Smooth muscle cell (in vitro differentiated cells): ENCODE measurements around the gene ZNF641. TPM values are rescaled to one million over a fixed set of nuclear protein-coding genes. Genes with fewer than 3 reads are reported as not detected.

Experiments
- DNase-seq: peaks from one replicate; lab custom pipeline; 2025; ENCODE audit not compliant: unreplicated experiment; lab: John Stamatoyannopoulos, UW
- H2AFZ ChIP-seq: fragments of 200-600 bp; sonication (generic); 2 replicates; pipeline ENCODE4 v1.6.0; 2016; ENCODE audit warnings: antibody characterized with exemption, low read depth, mild to moderate bottlenecking
- H3F3A ChIP-seq: fragments of 200-600 bp; sonication (generic); 2 replicates; pipeline ENCODE4 v1.6.0; 2017; ENCODE audit warnings: antibody characterized with exemption, low read depth
- H3K27ac ChIP-seq: fragments of 200-600 bp; sonication (generic); 2 replicates; pipeline ENCODE4 v1.5.1; 2016; ENCODE audit warnings: low read depth, mild to moderate bottlenecking
- H3K27me3 ChIP-seq: fragments of 200-600 bp; sonication (generic); 2 replicates; pipeline ENCODE4 v1.6.1; 2016; ENCODE audit warnings: low read depth, mild to moderate bottlenecking
- H3K36me3 ChIP-seq: fragments of 200-600 bp; sonication (generic); 2 replicates; pipeline ENCODE4 v1.5.1; 2016; ENCODE audit warnings: low read depth
- H3K4me1 ChIP-seq: fragments of 200-600 bp; sonication (generic); 2 replicates; pipeline ENCODE4 v1.5.1; 2016; ENCODE audit warnings: low read depth
- H3K4me2 ChIP-seq: fragments of 200-600 bp; sonication (generic); 2 replicates; pipeline ENCODE4 v1.6.0; 2016; ENCODE audit warnings: mild to moderate bottlenecking
- H3K4me3 ChIP-seq: fragments of 200-600 bp; sonication (generic); 2 replicates; pipeline ENCODE4 v1.5.1; 2016; ENCODE audit warnings: mild to moderate bottlenecking
- H3K79me2 ChIP-seq: fragments of 200-600 bp; sonication (generic); 2 replicates; pipeline ENCODE4 v1.6.0; 2016; ENCODE audit warnings: low read depth, mild to moderate bottlenecking
- H3K9ac ChIP-seq: fragments of 200-600 bp; sonication (generic); 2 replicates; pipeline ENCODE4 v1.6.0; 2016; ENCODE audit warnings: low read depth
- H3K9me3 ChIP-seq: fragments of 200-600 bp; sonication (generic); replicated peaks from 2 replicates; pipeline ENCODE4 v1.5.1; 2016; ENCODE audit warnings: low read depth
- H4K20me1 ChIP-seq: fragments of 200-600 bp; sonication (generic); 2 replicates; pipeline ENCODE4 v1.6.0; 2016; ENCODE audit warnings: low read depth
- WGBS: methylation state at CpG from one replicate; pipeline ENCODE4 v1.1.7; 2016; ENCODE audit warnings: low lambda C conversion rate; 5-methylcytosine and 5-hydroxymethylcytosine counted together
- polyA plus RNA-seq: library from polyadenylated mRNA; unstranded; fragments of >200 nt; fragmentation: Nextera tagmentation; extraction: Ambion mirVana; gene quantifications from 2 replicates; pipeline ENCODE4 v1.2.1, GENCODE V29; 2016
- total RNA-seq: library from RNA; depleted of rRNA; stranded (reverse); fragments of >200 nt; gene quantifications from 2 replicates; pipeline ENCODE4 v1.2.3, GENCODE V29; 2014
- TF ChIP-seq, protein P1 (sequence below): fragments of 200-600 bp; sonication (generic); IDR thresholded peaks from 2 replicates; pipeline ENCODE4 v1.5.1; 2017; ENCODE audit warnings: borderline replicate concordance, mild to moderate bottlenecking, antibody characterized with exemption; ENCODE audit not compliant: insufficient read depth, poor library complexity, severe bottlenecking

The ZNF641 gene
- total and polyA plus RNA-seq, 2 experiments from 2014 or later: 19.4 to 28.1 TPM

DNA sequence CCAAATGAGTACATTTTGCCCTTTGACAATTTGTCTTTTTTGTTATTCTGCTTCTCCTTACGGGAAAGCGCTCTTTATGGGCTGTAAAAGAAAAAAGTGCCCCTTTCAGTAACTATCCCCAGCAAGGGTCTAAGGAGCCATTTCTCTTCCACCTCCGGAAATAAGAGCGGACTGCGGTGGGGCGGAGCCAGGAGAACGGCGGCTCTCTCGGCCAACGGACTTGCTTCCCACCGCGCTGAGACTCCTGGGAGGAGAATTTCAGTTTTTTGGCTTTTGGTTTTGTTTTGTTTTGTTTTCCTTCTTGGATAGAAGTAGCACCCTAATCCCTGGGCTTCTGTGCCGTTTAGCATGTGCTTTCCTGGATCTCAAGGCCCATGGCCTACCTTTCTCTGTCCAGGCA lies 43.5 kb downstream of the ZNF641 start:
- 98% methylated on average over 13 of the region's 13 CpGs for WGBS
- H3K4me1 ChIP-seq: peaks cover 16% of the 10 kb centered on the region
- H2AFZ ChIP-seq: no peak overlapping the region
- H3K4me2 ChIP-seq: no peak overlapping the region
- no peak overlapping the region for H3K4me3 ChIP-seq
- H4K20me1 ChIP-seq: no peaks in the 10 kb centered on the region
- H3K36me3 ChIP-seq: no peaks in the 10 kb centered on the region
- H3K9ac ChIP-seq: no peak overlapping the region
- TF ChIP-seq, protein P1, sequence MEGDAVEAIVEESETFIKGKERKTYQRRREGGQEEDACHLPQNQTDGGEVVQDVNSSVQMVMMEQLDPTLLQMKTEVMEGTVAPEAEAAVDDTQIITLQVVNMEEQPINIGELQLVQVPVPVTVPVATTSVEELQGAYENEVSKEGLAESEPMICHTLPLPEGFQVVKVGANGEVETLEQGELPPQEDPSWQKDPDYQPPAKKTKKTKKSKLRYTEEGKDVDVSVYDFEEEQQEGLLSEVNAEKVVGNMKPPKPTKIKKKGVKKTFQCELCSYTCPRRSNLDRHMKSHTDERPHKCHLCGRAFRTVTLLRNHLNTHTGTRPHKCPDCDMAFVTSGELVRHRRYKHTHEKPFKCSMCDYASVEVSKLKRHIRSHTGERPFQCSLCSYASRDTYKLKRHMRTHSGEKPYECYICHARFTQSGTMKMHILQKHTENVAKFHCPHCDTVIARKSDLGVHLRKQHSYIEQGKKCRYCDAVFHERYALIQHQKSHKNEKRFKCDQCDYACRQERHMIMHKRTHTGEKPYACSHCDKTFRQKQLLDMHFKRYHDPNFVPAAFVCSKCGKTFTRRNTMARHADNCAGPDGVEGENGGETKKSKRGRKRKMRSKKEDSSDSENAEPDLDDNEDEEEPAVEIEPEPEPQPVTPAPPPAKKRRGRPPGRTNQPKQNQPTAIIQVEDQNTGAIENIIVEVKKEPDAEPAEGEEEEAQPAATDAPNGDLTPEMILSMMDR: no peak
- no peaks in the 10 kb centered on the region for H3K79me2 ChIP-seq
- H3K27ac ChIP-seq: no peak overlapping the region
- no peaks in the 10 kb centered on the region for H3K9me3 ChIP-seq
- peaks cover 8% of the 10 kb centered on the region for H3F3A ChIP-seq
- H3K27me3 ChIP-seq: no peaks in the 10 kb centered on the region
- DNase-seq: no peak

DNA sequence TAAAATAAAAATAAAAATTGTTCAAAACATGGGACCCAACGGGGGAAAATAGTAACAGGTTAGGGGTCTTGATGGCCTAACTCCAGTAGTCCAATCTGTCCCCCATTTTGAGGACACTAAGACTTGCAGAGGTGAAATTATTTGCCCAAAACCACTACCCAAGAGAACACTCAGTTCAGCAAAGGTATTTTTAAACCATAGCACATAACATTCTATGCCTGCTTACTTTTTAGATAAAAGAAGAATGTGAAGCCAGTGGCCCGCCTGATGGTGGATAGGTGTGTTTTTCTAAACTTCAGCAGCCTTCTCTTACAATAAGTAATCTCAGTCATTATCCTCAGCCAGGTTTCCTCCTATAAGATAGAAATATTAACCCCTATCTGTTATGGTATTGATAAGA lies 45.5 kb downstream of the ZNF641 start:
- WGBS: 93% methylated on average over 2 of the region's 2 CpGs
- no peaks in the 10 kb centered on the region for H3K79me2 ChIP-seq
- H3K4me2 ChIP-seq: no peak overlapping the region
- no peak overlapping the region for H3K4me3 ChIP-seq
- H3K27ac ChIP-seq: no peak overlapping the region
- H3K4me1 ChIP-seq: peaks cover 12% of the 10 kb centered on the region
- no peaks in the 10 kb centered on the region for H4K20me1 ChIP-seq
- H3K36me3 ChIP-seq: no peaks in the 10 kb centered on the region
- H3K9ac ChIP-seq: no peak overlapping the region
- TF ChIP-seq, protein P1: no peak
- H3K27me3 ChIP-seq: no peaks in the 10 kb centered on the region
- no peak overlapping the region for H2AFZ ChIP-seq
- DNase-seq: no peak
- H3K9me3 ChIP-seq: no peaks in the 10 kb centered on the region
- H3F3A ChIP-seq: peaks cover 8% of the 10 kb centered on the region

DNA sequence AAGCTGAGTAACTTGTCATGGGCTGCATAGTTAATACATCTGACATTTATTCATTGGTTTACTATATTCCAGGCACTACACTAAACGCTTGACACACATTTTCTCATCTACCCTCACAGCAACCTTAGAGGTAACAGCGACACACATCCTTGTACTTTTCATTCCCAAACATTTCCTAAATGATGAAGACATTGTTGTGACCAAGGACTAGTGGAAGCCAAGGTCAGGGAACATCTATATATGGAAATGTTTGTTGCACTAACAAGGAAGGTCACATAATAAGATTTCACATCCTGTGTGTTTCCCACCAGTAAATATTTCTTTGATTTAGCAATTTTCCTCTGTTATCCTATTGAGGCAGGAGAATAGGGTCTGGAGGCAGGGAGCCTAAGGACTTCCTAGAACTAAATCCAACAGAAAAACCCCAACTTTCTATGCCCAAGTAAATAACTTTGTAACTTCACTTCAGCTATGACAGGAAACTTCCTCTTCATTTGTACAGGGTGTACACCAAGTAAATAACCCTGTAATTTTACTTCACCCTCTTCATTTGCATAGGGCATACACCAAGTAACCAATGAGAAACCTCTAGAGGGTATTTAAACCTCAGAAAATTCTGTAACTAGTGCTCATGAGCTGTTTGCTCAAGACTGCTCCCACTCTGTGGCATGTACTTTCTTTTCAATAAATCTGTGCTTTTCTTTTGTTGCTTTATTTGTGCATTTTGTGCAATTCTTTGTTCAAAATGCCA lies 48.4 kb downstream of the ZNF641 start:
- Histone ChIP-seq H3K4me3 (no peak overlapping the region), H2AFZ (peak overlapping the region; percentile 4), H3K27me3 (no peaks in the 10 kb centered on the region), H4K20me1 (no peaks in the 10 kb centered on the region), H3K36me3 (no peaks in the 10 kb centered on the region), H3K79me2 (no peaks in the 10 kb centered on the region), H3K27ac (no peak overlapping the region), H3K4me2 (no peak overlapping the region), H3K9ac (no peak overlapping the region), H3K4me1 (no peaks in the 10 kb centered on the region), H3F3A (no peaks in the 10 kb centered on the region), H3K9me3 (no peaks in the 10 kb centered on the region)
- TF ChIP-seq, protein P1: no peak
- WGBS: 80% methylated on average over 2 of the region's 2 CpGs
- DNase-seq: no peak

DNA sequence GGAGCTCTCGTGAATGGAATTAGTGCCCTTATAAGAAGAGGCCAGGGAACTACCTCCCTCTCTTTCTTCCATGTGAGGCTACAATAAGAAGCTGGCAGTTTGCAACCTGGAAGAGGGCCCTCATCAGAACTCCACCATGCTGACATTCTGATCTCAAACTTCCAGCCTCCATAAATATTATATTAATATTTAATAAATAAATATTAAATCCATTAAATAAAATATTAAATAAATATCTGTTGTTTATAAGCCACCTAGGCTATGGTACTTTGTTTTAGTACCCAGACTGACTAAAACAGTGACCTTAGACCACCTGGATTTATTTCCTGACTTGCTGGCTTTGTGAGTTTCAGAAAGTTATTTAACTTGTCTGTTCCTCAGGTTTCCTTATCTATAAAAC lies 49.9 kb downstream of the ZNF641 start:
- WGBS: 96% methylated on average over 1 of the region's 1 CpG
- H3K36me3 ChIP-seq: no peaks in the 10 kb centered on the region
- DNase-seq: no peak
- no peaks in the 10 kb centered on the region for H3K79me2 ChIP-seq
- H3K4me1 ChIP-seq: peaks cover 3% of the 10 kb centered on the region
- no peak overlapping the region for H3K4me3 ChIP-seq
- no peaks in the 10 kb centered on the region for H3K27me3 ChIP-seq
- TF ChIP-seq, protein P1: no peak
- no peak overlapping the region for H2AFZ ChIP-seq
- H3F3A ChIP-seq: no peaks in the 10 kb centered on the region
- no peak overlapping the region for H3K4me2 ChIP-seq
- H3K27ac ChIP-seq: no peak overlapping the region
- H3K9me3 ChIP-seq: no peaks in the 10 kb centered on the region
- no peak overlapping the region for H3K9ac ChIP-seq
- H4K20me1 ChIP-seq: no peaks in the 10 kb centered on the region
